Activated CD4-positive, alpha-beta T cell treated with anti-CD3 and anti-CD28 coated beads for 4 hours (primary cell): ENCODE data around the gene ENOX1.

Experiments used
- DNase-seq, 2 donors: peaks; one replicate each; pipeline ENCODE4 v3.0.0-alpha.2; 2020

ENOX1 gene

DNA sequence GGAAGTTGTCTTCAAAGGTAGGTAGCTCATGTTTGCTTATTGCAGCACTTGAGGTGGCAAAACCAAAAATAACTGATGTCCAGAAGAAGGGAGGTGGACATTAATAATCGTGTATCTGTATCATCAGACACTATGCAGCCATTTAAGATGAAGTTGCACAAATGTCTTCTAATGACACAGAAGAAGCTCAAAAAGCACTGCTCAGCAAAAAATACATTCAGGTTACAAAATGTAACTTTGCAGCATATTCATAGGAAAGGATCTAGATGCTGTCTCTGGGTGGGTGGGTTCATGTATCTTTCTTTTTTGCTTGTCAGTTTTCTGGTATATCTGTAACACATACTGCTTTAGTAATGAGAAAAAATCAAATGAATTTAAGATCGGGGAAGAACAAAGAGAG, 515.6 kb downstream of the ENOX1 start:
- no peak for DNase-seq

- no peak for DNase-seq
Observed at GRCh38 chr13:43270130-43270830, 516.5 kb downstream of the ENOX1 start.

DNA sequence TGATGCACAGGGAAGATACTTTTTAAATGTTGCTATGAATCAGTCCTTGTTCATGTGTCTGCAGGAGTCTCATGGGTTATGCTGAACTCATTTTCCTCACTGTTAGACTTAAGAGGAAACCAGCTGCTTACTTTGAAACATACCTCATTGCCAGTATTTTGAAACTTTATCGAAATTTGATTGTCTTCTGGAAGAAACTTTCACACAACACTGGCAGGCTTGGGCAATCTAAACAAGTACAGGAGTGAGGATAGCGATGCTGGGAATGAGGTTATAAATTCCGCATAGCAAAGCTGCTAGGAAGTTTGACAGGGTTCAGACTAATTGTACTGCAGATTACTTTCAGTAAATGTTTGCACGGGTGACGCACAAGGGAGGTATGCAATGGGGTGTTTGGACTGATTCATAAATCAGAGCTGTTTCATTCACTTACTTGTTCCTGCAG, 517.7 kb downstream of the ENOX1 start:
- DNase-seq: no peak

- DNase-seq: no peak
Observed at GRCh38 chr13:43268632-43269031, 518.1 kb downstream of the ENOX1 start.

DNA sequence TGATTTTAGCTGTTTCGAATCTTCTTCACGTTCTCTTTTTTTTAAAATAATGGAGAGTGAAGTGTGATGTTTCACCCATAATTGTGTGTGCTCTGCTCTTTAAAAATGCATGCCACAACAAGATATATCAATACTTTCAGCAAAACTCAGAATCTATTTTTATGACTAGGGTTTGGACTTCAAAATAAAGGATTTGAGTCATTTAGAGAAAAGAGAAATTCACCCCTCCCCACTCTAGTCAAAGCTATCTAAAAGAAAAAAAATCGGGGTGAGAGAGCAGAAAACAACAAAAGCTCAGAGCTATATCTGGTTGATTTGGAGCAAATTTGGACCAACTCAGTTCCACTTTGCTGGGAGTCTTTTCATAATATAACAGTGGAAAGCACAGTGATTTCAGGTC, 518.9 kb downstream of the ENOX1 start:
- DNase-seq: no peak

GRCh38 chr13:43266936-43267615, 519.7 kb downstream of the ENOX1 start:
- no peak for DNase-seq

GRCh38 chr13:43265028-43265427, 521.7 kb downstream of the ENOX1 start:
- DNase-seq: no peak

- no peak for DNase-seq
Observed at GRCh38 chr13:43264458-43264857, 522.3 kb downstream of the ENOX1 start.

- DNase-seq: no peak
Observed at GRCh38 chr13:43263047-43263446, 523.7 kb downstream of the ENOX1 start.

GRCh38 chr13:43260999-43261398, 525.8 kb downstream of the ENOX1 start:
- no peak for DNase-seq

DNA sequence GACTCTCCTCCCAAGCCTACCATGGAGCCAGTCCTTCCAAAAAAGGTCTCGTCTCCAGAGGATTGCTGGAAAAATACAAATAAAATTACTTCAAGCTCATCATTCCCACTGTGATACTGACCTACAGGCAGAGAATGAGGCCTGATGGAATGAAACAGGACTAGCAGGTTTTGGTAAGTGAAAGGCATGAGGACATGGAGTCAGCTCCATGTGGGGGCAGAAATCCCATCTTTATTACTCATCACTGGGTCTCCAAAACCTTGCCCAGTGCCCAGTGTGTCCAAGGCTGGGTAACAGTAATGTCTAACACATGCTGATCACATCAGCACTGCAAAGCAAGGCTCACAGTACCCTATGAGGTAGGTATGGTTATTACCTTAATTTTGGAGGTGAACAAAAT, 528.0 kb downstream of the ENOX1 start:
- no peak for DNase-seq

DNA sequence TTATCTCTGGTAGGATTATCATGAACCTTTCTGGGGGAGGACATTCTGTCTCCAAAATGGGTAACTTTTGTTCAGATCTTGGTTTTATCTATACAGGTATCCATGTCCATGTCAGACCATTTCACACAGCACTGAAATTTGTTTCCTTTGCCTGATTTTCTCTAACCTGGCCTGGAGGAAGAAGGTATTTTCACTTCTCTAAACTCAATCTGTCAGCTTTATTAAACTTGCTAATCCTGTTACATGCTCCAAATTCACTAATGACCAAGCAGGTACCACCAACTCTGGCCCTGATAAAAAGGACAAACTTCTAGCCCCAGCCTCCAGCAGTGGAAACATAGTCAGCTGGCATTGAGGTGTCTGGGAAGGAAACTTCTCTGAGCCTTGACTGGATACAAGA, 529.0 kb downstream of the ENOX1 start:
- DNase-seq: no peak

DNA sequence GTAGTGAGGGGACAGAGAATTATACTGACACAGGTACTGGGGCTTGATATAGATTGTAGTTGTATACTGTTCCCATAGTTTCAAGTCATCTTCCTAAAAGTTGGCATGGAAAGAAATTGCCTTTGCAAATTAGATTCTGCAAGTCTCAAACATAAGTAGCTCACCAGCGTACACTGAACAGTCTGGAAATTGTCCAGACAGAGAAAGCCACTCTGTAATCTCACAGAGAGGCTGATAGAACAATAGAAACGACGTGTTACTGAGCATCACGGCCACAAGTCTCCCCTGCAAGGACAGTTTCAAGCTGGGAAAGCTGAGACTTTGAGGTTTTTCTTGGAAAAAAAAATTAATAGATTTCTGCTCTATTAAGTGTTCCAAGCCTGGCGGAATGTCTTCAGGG, 534.8 kb downstream of the ENOX1 start:
- DNase-seq: no peak

DNA sequence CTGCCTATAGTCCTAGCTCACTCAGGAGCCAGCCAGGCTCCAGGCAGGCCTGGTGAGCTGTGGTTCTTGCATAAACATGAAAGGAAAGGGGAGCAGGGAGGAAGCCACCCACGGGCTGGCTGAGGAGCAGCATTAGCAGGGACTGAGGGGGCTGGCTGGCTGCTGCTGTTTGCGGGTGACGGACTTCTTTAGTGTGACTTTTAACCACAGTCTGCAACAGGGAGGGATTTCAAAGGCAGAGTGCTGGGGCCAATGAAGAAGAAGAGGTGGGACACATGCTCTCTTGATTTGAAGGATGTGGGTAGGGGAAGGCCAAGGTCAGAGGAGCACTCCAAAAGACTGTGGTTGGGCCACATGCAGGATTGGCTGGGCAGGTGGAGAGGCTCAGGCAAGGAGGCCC, 540.4 kb downstream of the ENOX1 start:
- no peak for DNase-seq

- no peak for DNase-seq
Observed at GRCh38 chr13:43245374-43245964, 541.3 kb downstream of the ENOX1 start.

DNA sequence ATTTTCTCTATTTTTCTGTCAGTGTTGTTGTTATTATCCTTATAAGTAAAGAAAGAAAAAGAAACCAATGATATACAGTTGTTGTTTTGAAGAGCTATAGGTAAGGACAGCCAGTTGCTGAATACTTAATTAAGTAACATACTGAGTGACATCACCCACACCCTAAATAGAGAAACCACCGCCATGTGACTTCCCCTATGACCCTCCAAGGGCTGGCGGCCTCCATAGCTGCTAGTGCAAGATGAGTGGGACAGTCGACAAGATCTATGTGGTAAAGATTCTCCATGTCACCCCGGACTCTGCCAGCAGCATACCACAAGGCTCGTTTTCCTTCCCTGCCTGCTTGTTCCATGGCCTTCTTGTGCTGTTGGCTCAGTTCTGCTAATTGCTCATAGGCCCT, 542.3 kb downstream of the ENOX1 start:
- DNase-seq: no peak

GRCh38 chr13:43243711-43244110, 543.1 kb downstream of the ENOX1 start:
- no peak for DNase-seq

GRCh38 chr13:43242040-43242439, 544.7 kb downstream of the ENOX1 start:
- DNase-seq: no peak

- DNase-seq: no peak
Observed at GRCh38 chr13:43240278-43240677, 546.5 kb downstream of the ENOX1 start.

GRCh38 chr13:43239275-43239840, 547.4 kb downstream of the ENOX1 start:
- no peak for DNase-seq

GRCh38 chr13:43238341-43239083, 548.3 kb downstream of the ENOX1 start:
- DNase-seq: no peak

DNA sequence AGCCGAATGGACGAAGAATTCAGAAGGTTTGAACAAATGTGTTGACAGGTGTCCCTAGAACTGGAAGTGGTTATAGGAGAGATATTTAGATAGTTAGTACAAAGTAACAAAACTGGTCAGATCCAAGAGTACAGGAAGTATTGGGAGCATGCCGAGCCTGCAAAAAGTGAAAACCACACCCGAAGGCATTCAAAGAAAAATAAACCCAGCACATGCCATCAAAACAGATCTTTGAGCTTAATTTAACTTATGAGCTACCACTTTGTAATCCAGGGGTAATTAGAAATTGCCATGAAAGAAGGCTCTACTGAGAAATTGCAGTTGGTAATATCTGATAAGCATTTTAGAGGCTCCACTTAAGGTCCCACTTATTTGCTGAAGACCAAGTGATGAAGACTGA, 549.2 kb downstream of the ENOX1 start:
- no peak for DNase-seq

- no peak for DNase-seq
Observed at GRCh38 chr13:43235028-43235427, 551.7 kb downstream of the ENOX1 start.
